ENCODE data around the gene ABCA10.

The ABCA10 gene

GRCh38 chr17:69239611-69240600, 11.3 kb upstream of the ABCA10 start:
- TF ChIP-seq CTCF (IDR thresholded peaks at IDR 0.05; ENCODE audit: low read length, missing control alignments) = no peak

GRCh38 chr17:69236946-69237345, 8.3 kb upstream of the ABCA10 start:
- DNase-seq (ENCODE audit: low read depth) = no peak
- no peak overlapping the region for H3K4me3 ChIP-seq (replicated peaks; ENCODE audit: low read depth, low read length)
- no peak for TF ChIP-seq CTCF (IDR thresholded peaks at IDR 0.05; ENCODE audit: low read length, missing control alignments)

More at GRCh38 chr17:69239611-69240600, 11.3 kb upstream of the ABCA10 start:
- DNase-seq (ENCODE audit: low read depth) = no peak
- H3K4me3 ChIP-seq (replicated peaks; ENCODE audit: low read depth, low read length) = no peak overlapping the region

GRCh38 chr17:69236464-69236863, 7.8 kb upstream of the ABCA10 start:
- H3K4me3 ChIP-seq (replicated peaks; ENCODE audit: low read depth, low read length) = no peak overlapping the region
- TF ChIP-seq CTCF (IDR thresholded peaks at IDR 0.05; ENCODE audit: low read length, missing control alignments) = no peak
- DNase-seq (ENCODE audit: low read depth) = no peak

- peak; percentile 81 for TF ChIP-seq CTCF (IDR thresholded peaks at IDR 0.05; ENCODE audit: low read length, missing control alignments)
- DNase-seq (ENCODE audit: low read depth) = peak; percentile 94
- H3K4me3 ChIP-seq (replicated peaks; ENCODE audit: low read depth, low read length) = no peak overlapping the region
Measured at GRCh38 chr17:69235338-69236058, 6.9 kb upstream of the ABCA10 start.

- DNase-seq (ENCODE audit: low read depth) = peak; percentile 8
- H3K4me3 ChIP-seq (replicated peaks; ENCODE audit: low read depth, low read length) = no peak overlapping the region
- no peak for TF ChIP-seq CTCF (IDR thresholded peaks at IDR 0.05; ENCODE audit: low read length, missing control alignments)
Measured at GRCh38 chr17:69232650-69233049, 4.0 kb upstream of the ABCA10 start.

GRCh38 chr17:69231521-69231920, 2.9 kb upstream of the ABCA10 start:
- H3K4me3 ChIP-seq (replicated peaks; ENCODE audit: low read depth, low read length) = no peak overlapping the region
- TF ChIP-seq CTCF (IDR thresholded peaks at IDR 0.05; ENCODE audit: low read length, missing control alignments) = no peak
- DNase-seq (ENCODE audit: low read depth) = no peak
